H1 (cell line): ENCODE data around the gene CDKN2B-AS1. TPM values are rescaled to one million over a fixed set of nuclear protein-coding genes. Genes with fewer than 3 reads are reported as not detected.

ENCODE experiments used
- CHD7 ChIP-seq: fragments of 300-600 bp; sonication (generic); IDR thresholded peaks from 2 replicates; pipeline ENCODE4 v1.7.1; 2012; ENCODE audit warnings: low read length, moderate library complexity, mild to moderate bottlenecking, inconsistent platforms; ENCODE audit not compliant: insufficient replicate concordance
- EGR1 ChIP-seq: IDR thresholded peaks from 2 replicates; pipeline ENCODE4 v1.6.1; 2011; ENCODE audit warnings: low read depth, low read length, borderline replicate concordance
- KDM1A ChIP-seq: fragments of 200-600, 300-600 bp; sonication (generic); IDR thresholded peaks from 2 replicates; pipeline ENCODE4 v1.7.1; 2016; ENCODE audit warnings: mild to moderate bottlenecking, low read length, borderline replicate concordance
- KDM4A ChIP-seq: IDR thresholded peaks from one replicate; pipeline ENCODE4 v1.7.1; 2012; ENCODE audit warnings: low read depth, mild to moderate bottlenecking, moderate library complexity, low read length, inconsistent platforms; ENCODE audit not compliant: severe bottlenecking
- RAD21 ChIP-seq, 2 experiments: IDR thresholded peaks in 1 of 2; conservative IDR thresholded peaks in 1 of 2; 2 replicates each; pipeline ENCODE4 v1.6.1; 2011; ENCODE audit warnings: low read depth in 2 of 2, low read length in 2 of 2, improper control_type of control experiment in 1 of 2, inconsistent platforms in 1 of 2, mild to moderate bottlenecking in 1 of 2, moderate library complexity in 1 of 2
- SIN3A ChIP-seq, 2 experiments: IDR thresholded peaks in 1 of 2; conservative IDR thresholded peaks in 1 of 2; 2 replicates each; pipeline ENCODE4 v1.6.1; 2011 to 2012; ENCODE audit warnings: low read length in 2 of 2, improper control_type of control experiment in 1 of 2, low read depth in 1 of 2, mild to moderate bottlenecking in 1 of 2
- SIRT6 ChIP-seq: IDR thresholded peaks from one replicate; pipeline ENCODE4 v1.7.1; 2012; ENCODE audit warnings: low read length, inconsistent platforms
- TAF1 ChIP-seq: IDR thresholded peaks from 2 replicates; pipeline ENCODE4 v1.6.1; 2011; ENCODE audit warnings: mild to moderate bottlenecking, low read depth, low read length
- USF2 ChIP-seq: IDR thresholded peaks from 2 replicates; pipeline ENCODE4 v1.6.1; 2011; ENCODE audit warnings: low read length, improper control_type of control experiment
- polyA plus RNA-seq, 7 experiments: library from polyadenylated mRNA; depleted of rRNA in 3 of 7; stranded (reverse) in 5 of 7; unstranded in 2 of 7; fragments of >200 nt in 5 of 7; fragments of 200-250 nt in 2 of 7; gene quantifications; 1 replicate in 5 of 7; 2 replicates in 1 of 7; 4 replicates in 1 of 7; pipeline versions ENCODE4 v1.2.1 to v1.2.3, GENCODE V29; 2011 to 2013; ENCODE audit warnings: missing spikeins in 2 of 7, mixed read lengths in 2 of 7
- total RNA-seq: library from RNA; stranded (reverse); fragmentation: NEBNext Ultra II Directional; extraction: Animal tissue kit (Norgen Biotek cat#: 25700); gene quantifications from 2 replicates; pipeline ENCODE4 v1.2.1, GENCODE V29; 2021

The CDKN2B-AS1 gene
- total and polyA plus RNA-seq, 2 of the 8 experiments (the other 6 are each of a cell fraction or from before 2014, with no cell fraction given) = not detected

GRCh38 chr9:21983561-21983935, 11.0 kb upstream of the CDKN2B-AS1 start (continued):
- no peak for TF ChIP-seq CHD7
- TF ChIP-seq EGR1 = no peak
- TF ChIP-seq SIRT6 = no peak
- TF ChIP-seq RAD21 (IDR thresholded peaks at IDR 0.05 in 1 of 2, conservative IDR thresholded peaks at IDR 0.05 in 1 of 2; ENCODE audit: low read depth in 2 of 2, low read length in 2 of 2) = no peak
- no peak for TF ChIP-seq USF2
- no peak for TF ChIP-seq KDM4A
- no peak for TF ChIP-seq KDM1A
- no peak for TF ChIP-seq SIN3A (conservative IDR thresholded peaks at IDR 0.05 in 1 of 2, IDR thresholded peaks at IDR 0.05 in 1 of 2; ENCODE audit: low read depth in 1 of 2, low read length in 2 of 2)
- TF ChIP-seq TAF1 = no peak
